HEK293T (cell line): ENCODE results near the gene LGALS9.

Source experiments
- BHLHE40 ChIP-seq: fragments of 450-650 bp; IDR thresholded peaks from 2 replicates; pipeline ENCODE4 v1.6.1; 2016; ENCODE audit warnings: mild to moderate bottlenecking, moderate library complexity, borderline replicate concordance
- FOXK2 ChIP-seq: fragments of 450-650 bp; IDR thresholded peaks from 2 replicates; pipeline ENCODE4 v1.6.1; 2016; ENCODE audit warnings: mild to moderate bottlenecking
- FOXM1 ChIP-seq: fragments of 450-650 bp; IDR thresholded peaks from 2 replicates; pipeline ENCODE4 v1.6.1; 2017; ENCODE audit warnings: mild to moderate bottlenecking, borderline replicate concordance
- HDGF ChIP-seq: fragments of 450-650 bp; IDR thresholded peaks from 2 replicates; pipeline ENCODE4 v1.6.1; 2017; ENCODE audit warnings: antibody characterized with exemption, borderline replicate concordance
- SP1 ChIP-seq: fragments of 450-650 bp; IDR thresholded peaks from 2 replicates; pipeline ENCODE4 v1.6.1; 2017
- TF ChIP-seq, protein P1 (sequence below): fragments of 450-650 bp; IDR thresholded peaks from 2 replicates; pipeline ENCODE4 v1.6.1; 2016

GRCh38 chr17:27585153-27585681 is 45.8 kb upstream of the LGALS9 start:
- TF ChIP-seq HDGF (no peak), SP1 (no peak), FOXM1 (no peak), FOXK2 (no peak), BHLHE40 (no peak)
- TF ChIP-seq, protein P1, sequence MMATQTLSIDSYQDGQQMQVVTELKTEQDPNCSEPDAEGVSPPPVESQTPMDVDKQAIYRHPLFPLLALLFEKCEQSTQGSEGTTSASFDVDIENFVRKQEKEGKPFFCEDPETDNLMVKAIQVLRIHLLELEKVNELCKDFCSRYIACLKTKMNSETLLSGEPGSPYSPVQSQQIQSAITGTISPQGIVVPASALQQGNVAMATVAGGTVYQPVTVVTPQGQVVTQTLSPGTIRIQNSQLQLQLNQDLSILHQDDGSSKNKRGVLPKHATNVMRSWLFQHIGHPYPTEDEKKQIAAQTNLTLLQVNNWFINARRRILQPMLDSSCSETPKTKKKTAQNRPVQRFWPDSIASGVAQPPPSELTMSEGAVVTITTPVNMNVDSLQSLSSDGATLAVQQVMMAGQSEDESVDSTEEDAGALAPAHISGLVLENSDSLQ = no peak
